Measurements from ENCODE around the gene ZNF614.
"Not testable (repeated sequence)": the region's sequence is repeated elsewhere in the genome, so short reads cannot be mapped to it uniquely, and the experiment has no call there.

The ZNF614 gene

DNA sequence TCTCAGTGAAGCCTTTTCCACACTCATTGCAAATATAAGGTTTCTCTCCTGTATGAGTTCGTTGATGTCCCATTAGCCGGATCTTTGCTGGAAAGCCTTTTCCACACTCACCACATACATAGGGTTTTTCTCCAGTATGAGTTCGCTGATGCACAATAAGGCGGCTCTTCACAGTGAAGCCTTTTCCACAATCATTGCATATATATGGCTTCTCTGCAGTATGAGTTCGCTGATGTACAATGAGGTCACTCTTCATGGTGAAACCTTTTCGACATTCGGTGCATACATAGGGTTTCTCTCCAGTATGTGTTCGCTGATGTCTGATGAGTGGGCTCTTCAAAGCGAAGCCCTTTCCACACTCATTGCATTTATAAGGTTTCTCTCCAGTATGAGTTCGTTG, 34.8 kb downstream of the ZNF614 start:
- no peak for DNase-seq

DNA sequence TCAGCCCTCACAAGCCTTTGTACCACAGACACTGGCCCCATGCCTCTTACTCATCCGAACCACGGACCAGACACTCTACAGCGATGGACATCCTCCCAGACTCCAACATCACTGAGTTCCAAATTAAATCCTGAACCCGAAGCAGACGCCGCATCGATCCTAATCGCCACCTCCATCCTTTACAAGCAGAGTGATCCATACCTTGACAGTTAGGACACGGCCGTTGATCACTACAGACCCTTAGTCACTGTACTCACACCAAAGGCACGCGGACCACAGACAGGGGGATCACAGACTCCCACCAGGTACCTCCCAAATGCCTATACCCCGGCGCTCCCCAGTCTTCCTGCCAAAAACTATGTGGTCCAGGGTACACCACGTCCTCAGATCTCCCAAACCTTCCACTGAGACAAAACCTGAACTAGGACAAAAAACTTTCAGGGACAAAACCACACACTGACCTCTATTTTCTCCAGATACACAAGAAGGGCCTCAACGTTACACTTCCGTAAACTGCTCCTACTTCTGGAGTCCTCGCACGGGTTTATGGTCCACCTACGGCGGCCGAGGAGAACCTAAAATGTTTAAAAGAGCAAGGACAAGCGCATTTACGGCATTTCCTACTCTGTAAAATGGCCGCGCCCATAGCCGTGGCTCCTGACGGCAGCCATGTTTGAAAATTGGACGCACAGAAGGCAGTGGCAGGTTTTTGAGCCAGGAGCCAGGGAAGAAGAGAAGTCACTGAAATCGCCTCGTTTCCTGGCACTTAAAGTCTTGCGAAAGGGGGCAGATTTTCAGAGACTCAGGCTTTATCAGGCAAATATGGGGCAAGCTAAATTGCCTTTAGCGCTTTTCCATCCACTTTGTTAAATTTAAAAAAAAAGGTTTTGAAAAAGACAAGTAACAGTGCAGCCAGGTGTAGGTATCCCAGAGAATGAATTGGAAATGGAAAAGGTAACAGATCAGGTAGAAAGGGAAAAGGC, 41.6 kb downstream of the ZNF614 start, which contains the start of gene ZNF350:
TSS of gene ZNF350 (minus strand) at position 532 of the 983 bp plus-strand sequence. CDS start 12,480 bp downstream, outside the sequence.
- peak; percentile 56 to 99 (median 91) for DNase-seq

DNA sequence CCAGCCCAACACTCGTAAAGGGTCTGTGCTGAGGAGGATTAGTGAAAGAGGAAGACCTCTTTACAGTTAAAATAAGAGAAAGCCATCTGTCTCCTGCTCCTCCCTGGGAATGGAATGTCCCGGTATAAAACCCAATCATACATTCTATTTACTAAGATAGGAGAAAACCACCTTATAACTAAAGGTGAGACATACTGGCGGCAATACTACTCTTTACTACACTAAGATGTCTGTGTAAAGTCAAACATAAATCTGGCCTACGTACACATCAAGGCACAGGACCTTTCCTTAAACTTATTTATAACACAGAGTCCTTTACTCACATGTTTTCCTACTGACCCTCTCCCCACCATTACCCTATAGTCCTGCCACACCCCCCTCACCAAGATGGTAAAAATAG, 44.8 kb downstream of the ZNF614 start:
- no peak for DNase-seq

DNA sequence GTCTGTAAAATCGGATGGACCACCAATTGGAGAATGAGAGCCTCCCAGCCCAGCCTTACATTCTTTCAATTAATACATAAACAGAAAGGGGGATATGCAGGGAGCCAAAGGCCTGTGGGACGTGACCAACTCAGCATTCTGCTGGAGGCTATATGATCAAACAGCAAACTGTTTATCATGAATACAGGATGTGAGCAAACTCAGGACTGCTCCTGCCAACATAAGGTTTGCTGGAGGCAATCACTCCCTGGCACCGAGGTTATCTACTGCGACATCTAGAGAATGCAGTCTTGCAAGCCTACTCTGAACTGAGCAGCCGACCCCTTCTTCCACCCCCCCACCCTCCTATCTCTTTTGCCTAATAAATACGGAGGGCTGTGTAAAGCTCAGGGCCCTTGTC, 47.3 kb downstream of the ZNF614 start:
- DNase-seq: not testable (repeated sequence)

DNA sequence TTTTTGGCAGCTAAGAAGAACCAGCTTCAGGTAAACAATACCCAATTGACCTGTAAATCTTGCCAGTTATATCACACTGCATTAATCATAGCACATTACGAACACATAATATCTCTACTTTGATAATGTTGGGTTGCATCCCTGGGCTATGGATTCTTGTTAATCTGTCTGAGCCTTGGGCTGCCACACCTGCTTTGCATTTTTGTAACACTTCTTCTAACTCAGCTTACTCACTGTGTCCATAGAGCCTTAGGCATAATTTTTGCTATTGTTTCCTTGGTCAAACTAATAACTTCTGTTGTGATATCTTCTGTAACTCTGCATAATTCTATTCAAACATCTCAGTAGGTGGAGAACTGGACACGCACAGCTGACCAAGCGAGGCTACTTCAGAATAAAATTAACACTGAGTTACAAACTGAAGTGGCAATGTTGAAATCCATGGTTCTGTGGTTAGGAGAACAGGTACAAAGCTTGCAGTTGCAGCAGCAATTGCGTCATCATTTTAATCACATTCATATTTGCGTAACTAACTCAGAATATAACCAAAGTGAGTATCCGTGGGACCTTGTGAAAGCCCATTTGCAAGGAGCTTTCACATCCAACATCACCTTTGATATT, 48.0 kb downstream of the ZNF614 start:
- DNase-seq: no peak

DNA sequence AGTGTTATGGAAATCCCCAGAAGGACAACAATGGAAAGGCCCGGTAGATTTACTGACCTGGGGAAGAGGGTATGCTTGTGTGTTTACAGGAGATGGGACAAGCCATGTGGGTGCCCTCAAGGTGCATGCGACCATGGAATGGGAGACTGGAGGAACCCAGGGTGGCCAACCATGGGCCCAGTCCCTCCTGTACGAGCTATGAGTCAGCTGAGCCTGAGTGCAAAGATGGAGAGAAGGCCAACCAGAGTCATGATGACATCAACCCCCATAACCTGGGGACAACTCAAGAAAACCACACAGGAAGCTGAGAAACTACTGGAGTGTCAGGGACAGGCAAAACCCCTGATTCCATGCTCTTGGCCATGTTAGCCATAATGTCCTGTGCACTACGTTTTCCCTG, 49.3 kb downstream of the ZNF614 start:
- no peak for DNase-seq

DNA sequence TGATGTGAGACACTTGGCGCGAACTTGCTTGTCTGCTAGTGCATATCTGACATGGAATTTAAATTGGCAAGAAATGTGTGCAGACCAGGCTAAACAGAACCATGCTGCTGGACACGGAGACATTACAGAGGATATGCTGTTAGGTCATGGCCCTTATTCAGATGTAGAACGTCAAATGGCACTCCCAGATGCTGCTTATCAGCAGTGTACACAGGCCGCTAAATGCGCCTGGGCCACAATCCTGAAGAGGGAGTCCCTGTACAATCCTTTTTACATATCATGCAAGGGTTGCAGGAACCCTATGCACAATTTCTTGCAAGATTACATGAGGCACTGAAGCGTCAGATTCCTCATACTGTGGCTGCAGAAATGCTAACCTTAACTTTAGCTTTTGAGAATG, 50.8 kb downstream of the ZNF614 start:
- no peak for DNase-seq

DNA sequence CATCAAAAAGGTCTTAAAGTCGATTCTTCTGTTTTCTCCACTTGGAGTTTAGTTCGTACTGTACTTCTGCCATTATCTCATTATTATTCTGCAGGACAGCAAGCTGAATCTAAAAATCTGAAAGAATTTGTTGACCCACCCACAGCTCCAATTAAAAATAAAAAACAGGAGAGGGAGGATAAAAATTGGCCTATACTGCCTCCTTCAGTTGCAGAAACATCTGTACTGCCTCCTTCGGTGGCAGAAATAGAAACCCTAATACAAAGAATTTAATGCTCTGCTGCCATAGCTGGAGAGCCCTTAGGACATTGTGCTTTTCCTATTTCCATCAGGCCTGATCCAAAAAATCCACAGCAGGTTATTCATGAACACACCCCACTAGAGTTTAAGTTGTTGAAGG, 51.3 kb downstream of the ZNF614 start:
- DNase-seq: no peak

DNA sequence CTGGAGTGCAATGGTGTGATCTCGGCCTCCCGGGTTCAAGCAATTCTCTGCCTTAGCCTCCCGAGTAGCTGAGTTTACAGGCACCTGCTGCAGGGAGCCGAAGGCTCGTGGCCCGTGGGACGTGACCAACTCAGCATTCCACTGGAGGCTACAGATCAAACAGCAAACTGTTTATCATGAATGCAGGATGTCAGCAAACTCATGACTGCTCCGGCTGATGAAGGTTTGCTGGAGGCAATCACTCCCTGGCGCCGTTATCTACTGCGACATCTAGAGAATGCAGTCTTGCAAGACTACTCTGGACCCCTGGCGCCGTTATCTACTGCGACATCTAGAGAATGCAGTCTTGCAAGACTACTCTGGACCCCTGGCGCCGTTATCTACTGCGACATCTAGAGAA, 52.4 kb downstream of the ZNF614 start:
- DNase-seq: not testable (repeated sequence)

DNA sequence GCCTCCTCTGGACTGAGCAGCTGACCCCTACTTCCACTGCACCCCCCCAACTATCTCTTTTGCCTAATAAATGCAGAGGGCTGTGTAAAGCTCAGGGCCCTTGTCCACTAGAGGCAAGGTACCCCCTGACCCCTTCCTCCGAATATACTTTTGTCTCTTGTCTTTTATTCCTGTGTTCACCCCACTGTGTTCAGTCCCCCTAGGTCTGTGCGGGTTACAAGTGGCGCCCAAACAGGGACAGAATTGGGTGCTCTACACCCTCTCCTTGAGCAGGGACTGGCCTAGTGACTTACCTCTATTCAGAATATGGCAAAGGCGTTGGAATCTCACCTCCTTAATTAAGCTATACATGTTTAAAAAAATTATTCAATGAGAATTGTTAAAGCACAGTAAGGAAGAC, 56.6 kb downstream of the ZNF614 start:
- DNase-seq: no peak

DNA sequence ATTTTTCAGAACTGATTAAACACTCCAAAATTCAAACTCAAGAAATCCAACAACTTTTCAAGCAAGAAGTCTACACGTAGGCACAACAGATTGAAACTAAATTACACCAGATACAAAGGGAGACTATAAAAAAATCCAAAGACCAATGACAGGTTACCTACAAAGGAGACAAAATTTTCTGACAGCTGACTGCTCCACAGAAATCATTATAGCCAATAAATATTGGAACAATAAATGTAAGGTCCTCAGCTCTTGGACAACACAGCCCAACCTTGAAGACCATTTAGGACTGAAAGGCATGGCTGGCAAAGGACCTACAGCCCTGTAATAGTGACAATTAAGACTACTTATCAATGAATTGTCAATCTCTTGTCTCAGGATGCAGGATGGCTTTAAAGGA, 57.5 kb downstream of the ZNF614 start:
- DNase-seq: no peak

DNA sequence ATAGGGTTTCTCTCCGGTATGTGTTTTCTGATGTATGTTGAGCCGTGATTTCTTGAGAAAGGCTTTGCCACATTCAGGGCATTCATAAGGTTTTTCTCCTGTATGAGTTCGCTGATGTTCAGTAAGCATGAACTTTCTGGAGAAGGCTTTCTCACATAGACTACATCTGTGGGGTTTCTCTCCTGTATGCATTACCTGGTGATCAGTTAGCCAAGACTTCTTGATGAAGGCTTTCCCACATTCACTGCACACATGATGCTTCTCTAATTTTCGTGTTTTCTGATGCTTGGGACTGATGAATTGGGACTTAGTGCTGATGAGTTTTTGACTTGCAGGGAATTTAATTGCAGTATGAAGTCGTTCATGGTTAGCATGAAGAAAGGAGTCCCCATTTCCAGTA, 62.6 kb downstream of the ZNF614 start:
- DNase-seq: no peak
